Activated CD8-positive, alpha-beta memory T cell treated with anti-CD3 and anti-CD28 coated beads, Interleukin-2, amount 50 U/mL, for 4 hours (primary cell): ENCODE measurements around the gene DLG2.
"Not testable (repeated sequence)": the region's sequence is repeated elsewhere in the genome, so short reads cannot be mapped to it uniquely, and the experiment has no call there.

Source experiments
- DNase-seq: peaks from one replicate; pipeline ENCODE4 v3.0.0-alpha.2; 2020

Gene DLG2

GRCh38 chr11:84884836-84885235 lies 742.3 kb downstream of the DLG2 start:
- DNase-seq = no peak

- DNase-seq = no peak
These were observed 745.1 kb downstream of the DLG2 start for GRCh38 chr11:84882056-84882455.

GRCh38 chr11:84871116-84871515 lies 756.0 kb downstream of the DLG2 start:
- DNase-seq = no peak

GRCh38 chr11:84870486-84870885 lies 756.7 kb downstream of the DLG2 start:
- DNase-seq = no peak

- no peak for DNase-seq
These were observed 760.2 kb downstream of the DLG2 start for GRCh38 chr11:84866922-84867321.

GRCh38 chr11:84865791-84866535 lies 761.2 kb downstream of the DLG2 start:
- no peak for DNase-seq

GRCh38 chr11:84865257-84865656 lies 761.9 kb downstream of the DLG2 start:
- no peak for DNase-seq

- DNase-seq = no peak
These were observed 769.4 kb downstream of the DLG2 start for GRCh38 chr11:84857746-84858145.

- DNase-seq = no peak
These were observed 771.5 kb downstream of the DLG2 start for GRCh38 chr11:84855508-84856245.

- no peak for DNase-seq
These were observed 772.7 kb downstream of the DLG2 start for GRCh38 chr11:84854498-84854880.

- no peak for DNase-seq
These were observed 773.2 kb downstream of the DLG2 start for GRCh38 chr11:84853841-84854497.

- DNase-seq = no peak
These were observed 779.3 kb downstream of the DLG2 start for GRCh38 chr11:84847842-84848241.

GRCh38 chr11:84840201-84840600 lies 786.9 kb downstream of the DLG2 start:
- DNase-seq = not testable (repeated sequence)

GRCh38 chr11:84837402-84838069 lies 789.6 kb downstream of the DLG2 start:
- no peak for DNase-seq

GRCh38 chr11:84836371-84836770 lies 790.8 kb downstream of the DLG2 start:
- DNase-seq = no peak

- DNase-seq = no peak
These were observed 793.6 kb downstream of the DLG2 start for GRCh38 chr11:84833488-84834088.

GRCh38 chr11:84830372-84830771 lies 796.8 kb downstream of the DLG2 start:
- no peak for DNase-seq

GRCh38 chr11:84829162-84829561 lies 798.0 kb downstream of the DLG2 start:
- no peak for DNase-seq

- DNase-seq = no peak
These were observed 798.5 kb downstream of the DLG2 start for GRCh38 chr11:84828616-84829015.

- DNase-seq = no peak
These were observed 802.0 kb downstream of the DLG2 start for GRCh38 chr11:84825106-84825660.

GRCh38 chr11:84824624-84825023 lies 802.5 kb downstream of the DLG2 start:
- DNase-seq = no peak

GRCh38 chr11:84819537-84819936 lies 807.6 kb downstream of the DLG2 start:
- no peak for DNase-seq

GRCh38 chr11:84819128-84819527 lies 808.0 kb downstream of the DLG2 start:
- DNase-seq = no peak
